GM18507 (cell line): Measurements from ENCODE around the gene ENAH.
"Not testable (repeated sequence)": the region's sequence is repeated elsewhere in the genome, so short reads cannot be mapped to it uniquely, and the experiment has no call there.

Source experiments
- DNase-seq: peaks from one replicate; pipeline ENCODE4 v3.0.0; 2011; ENCODE audit warnings: low read depth; ENCODE audit not compliant: insufficient read length; ENCODE audit errors: extremely low spot score
- FAIRE-seq: peaks from 2 replicates; lab custom pipeline; 2011; peaks lifted over from hg19 to GRCh38; lab: Jason Lieb, UNC

The ENAH gene

GRCh38 chr1:225483818-225484656, 168.9 kb downstream of the ENAH start:
- DNase-seq, result no peak
- FAIRE-seq, result no peak

GRCh38 chr1:225482421-225482950, 170.4 kb downstream of the ENAH start:
- FAIRE-seq (no peak), DNase-seq (no peak)

GRCh38 chr1:225481738-225482137, 171.2 kb downstream of the ENAH start:
- FAIRE-seq, result no peak

GRCh38 chr1:225480825-225481434, 172.0 kb downstream of the ENAH start:
- DNase-seq (peak; percentile 29), FAIRE-seq (no peak)

More at GRCh38 chr1:225481738-225482137, 171.2 kb downstream of the ENAH start:
- no peak for DNase-seq

- no peak for DNase-seq
- no peak for FAIRE-seq
Observed at GRCh38 chr1:225479996-225480720, 172.8 kb downstream of the ENAH start.

GRCh38 chr1:225479341-225479740, 173.6 kb downstream of the ENAH start:
- FAIRE-seq (no peak), DNase-seq (no peak)

- FAIRE-seq, result no peak
Observed at GRCh38 chr1:225477296-225477911, 175.5 kb downstream of the ENAH start.

GRCh38 chr1:225476538-225476988, 176.4 kb downstream of the ENAH start:
- FAIRE-seq, result no peak

More at GRCh38 chr1:225477296-225477911, 175.5 kb downstream of the ENAH start:
- no peak for DNase-seq

GRCh38 chr1:225476100-225476511, 176.8 kb downstream of the ENAH start:
- FAIRE-seq (no peak), DNase-seq (no peak)

More at GRCh38 chr1:225476538-225476988, 176.4 kb downstream of the ENAH start:
- DNase-seq, result no peak

- peak; percentile 60 for FAIRE-seq
- peak; percentile 71 for DNase-seq
Observed at GRCh38 chr1:225474986-225475820, 177.7 kb downstream of the ENAH start.

GRCh38 chr1:225474439-225474985, 178.4 kb downstream of the ENAH start:
- DNase-seq (no peak), FAIRE-seq (no peak)

- not testable (repeated sequence) for DNase-seq, FAIRE-seq
Observed at GRCh38 chr1:225473676-225474438, 179.1 kb downstream of the ENAH start.

- not testable (repeated sequence) for FAIRE-seq, DNase-seq
Observed at GRCh38 chr1:225473266-225473665, 179.7 kb downstream of the ENAH start.

GRCh38 chr1:225471453-225472301, 181.2 kb downstream of the ENAH start:
- DNase-seq (no peak), FAIRE-seq (no peak)

- no peak for FAIRE-seq
- no peak for DNase-seq
Observed at GRCh38 chr1:225471109-225471452, 181.8 kb downstream of the ENAH start.

- DNase-seq (no peak), FAIRE-seq (no peak)
Observed at GRCh38 chr1:225470211-225471108, 182.5 kb downstream of the ENAH start.
